ENCODE measurements around the gene CRYL1.

CRYL1 gene

DNA sequence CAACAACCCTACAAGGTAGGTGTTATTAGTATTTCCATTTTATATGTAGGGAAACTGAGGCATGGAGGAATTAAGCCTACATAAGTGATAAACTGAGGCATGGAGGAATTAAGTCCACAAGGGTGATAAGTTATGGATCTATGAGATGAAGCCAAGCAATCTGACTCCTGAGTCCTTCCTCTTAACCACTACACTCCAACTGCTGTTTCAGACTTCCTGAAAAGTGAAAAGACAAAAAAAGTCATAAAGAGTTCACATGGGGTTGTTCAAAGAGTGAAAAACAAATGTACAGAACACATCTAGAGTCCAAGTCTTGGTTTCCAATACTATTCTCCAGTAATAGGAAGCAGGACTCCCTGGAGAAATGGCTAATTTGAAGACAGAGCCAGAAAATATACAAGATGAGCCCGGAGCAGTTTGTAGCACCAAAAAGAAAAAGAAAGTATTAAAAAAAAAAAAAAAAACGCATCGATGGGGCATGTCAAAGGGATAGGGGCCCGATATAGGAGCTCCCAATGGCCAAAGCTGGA is 12.1 kb downstream of the CRYL1 start:
- H3K27ac ChIP-seq = no peak overlapping the region

DNA sequence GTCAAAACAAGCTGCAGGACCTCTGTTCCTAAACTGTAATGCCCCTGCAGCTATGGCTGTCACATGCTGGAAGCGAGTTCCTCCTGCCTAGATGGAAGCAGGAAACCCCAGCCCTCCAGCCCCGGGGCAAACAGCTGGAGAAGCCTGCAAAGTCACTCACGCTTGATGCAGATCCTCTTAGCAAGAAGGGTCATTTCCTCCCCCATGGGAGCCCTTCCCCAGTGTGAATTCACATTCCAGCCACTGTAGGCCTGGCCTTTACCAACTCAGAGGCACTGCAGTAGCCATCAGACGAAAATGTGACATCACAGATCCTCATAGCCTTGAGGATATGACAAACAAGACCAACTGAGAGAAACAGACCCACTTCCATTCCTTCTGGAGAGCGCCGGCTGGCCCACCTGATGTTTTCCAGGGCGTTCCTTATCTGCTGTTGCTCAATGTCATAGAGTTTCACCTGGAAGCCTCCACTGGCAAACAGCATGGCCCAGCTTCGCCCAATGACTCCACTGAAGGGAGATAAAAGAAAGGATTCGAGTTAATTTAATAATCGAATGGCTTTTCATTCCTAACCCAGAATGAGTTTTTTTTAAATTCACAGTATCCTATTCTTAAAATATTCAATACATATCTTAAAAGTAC is 13.5 kb downstream of the CRYL1 start:
- H3K27ac ChIP-seq = no peak overlapping the region
- no peak for TF ChIP-seq ZFX (IDR thresholded peaks at IDR 0.05; ENCODE audit: borderline replicate concordance)
- TF ChIP-seq, protein P1, sequence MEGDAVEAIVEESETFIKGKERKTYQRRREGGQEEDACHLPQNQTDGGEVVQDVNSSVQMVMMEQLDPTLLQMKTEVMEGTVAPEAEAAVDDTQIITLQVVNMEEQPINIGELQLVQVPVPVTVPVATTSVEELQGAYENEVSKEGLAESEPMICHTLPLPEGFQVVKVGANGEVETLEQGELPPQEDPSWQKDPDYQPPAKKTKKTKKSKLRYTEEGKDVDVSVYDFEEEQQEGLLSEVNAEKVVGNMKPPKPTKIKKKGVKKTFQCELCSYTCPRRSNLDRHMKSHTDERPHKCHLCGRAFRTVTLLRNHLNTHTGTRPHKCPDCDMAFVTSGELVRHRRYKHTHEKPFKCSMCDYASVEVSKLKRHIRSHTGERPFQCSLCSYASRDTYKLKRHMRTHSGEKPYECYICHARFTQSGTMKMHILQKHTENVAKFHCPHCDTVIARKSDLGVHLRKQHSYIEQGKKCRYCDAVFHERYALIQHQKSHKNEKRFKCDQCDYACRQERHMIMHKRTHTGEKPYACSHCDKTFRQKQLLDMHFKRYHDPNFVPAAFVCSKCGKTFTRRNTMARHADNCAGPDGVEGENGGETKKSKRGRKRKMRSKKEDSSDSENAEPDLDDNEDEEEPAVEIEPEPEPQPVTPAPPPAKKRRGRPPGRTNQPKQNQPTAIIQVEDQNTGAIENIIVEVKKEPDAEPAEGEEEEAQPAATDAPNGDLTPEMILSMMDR (IDR thresholded peaks at IDR 0.05) = no peak

More for the DNA sequence above, 12.1 kb downstream of the CRYL1 start:
- TF ChIP-seq, protein P1 (IDR thresholded peaks at IDR 0.05) = no peak
- no peak for TF ChIP-seq ZFX (IDR thresholded peaks at IDR 0.05; ENCODE audit: borderline replicate concordance)

GRCh38 chr13:20506696-20507095 is 19.0 kb downstream of the CRYL1 start:
- TF ChIP-seq, protein P1 (IDR thresholded peaks at IDR 0.05) = no peak
- TF ChIP-seq ZFX (IDR thresholded peaks at IDR 0.05; ENCODE audit: borderline replicate concordance) = no peak
- no peak overlapping the region for H3K27ac ChIP-seq

DNA sequence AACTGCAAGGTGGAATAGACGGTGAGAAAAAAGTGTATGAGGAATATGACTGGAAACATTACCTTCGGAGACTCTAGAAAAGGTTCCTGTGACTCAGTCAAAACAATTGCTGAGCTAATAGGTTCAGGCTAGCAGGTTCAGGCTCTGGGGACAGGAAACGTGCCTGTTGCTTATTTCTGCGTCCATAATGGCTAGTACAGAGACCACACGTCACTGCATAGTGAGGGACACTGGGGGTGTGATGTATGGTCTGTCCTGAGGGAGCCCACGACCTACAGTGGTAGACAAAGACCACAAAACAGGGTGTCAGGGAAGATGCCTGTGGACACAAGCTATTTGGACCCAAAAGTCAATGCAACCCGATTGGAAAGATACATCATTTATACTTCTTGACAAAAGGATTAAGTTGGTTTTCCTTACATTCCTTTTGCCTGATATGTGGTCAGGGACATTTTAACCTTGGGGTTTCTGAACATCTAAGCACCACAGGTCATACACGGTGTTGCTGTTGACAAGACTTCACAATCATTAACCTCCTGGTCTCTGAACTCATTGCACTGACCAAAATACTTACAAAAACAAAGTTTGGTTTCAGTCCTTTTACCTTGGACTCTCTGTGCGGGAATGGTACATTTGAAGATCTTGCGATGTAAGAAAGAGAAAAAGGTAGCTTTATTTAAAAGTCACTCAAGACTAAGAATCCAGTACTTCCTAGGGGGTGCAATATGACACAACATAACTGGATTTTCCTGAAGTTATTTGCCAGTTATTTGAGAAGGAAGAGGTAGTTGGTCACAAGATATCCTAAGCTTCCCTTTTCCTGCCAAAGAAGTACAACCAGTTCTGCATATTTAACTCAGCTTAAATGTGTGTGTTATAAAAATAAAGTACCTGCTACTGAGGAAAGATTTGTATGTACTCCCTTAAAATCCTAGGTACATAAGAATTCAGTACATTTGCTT is 20.0 kb downstream of the CRYL1 start:
- H3K27ac ChIP-seq = no peak overlapping the region
- no peak for TF ChIP-seq ZFX (IDR thresholded peaks at IDR 0.05; ENCODE audit: borderline replicate concordance)
- TF ChIP-seq, protein P1 (IDR thresholded peaks at IDR 0.05) = no peak

- H3K27ac ChIP-seq = no peak overlapping the region
- TF ChIP-seq, protein P1 (IDR thresholded peaks at IDR 0.05) = no peak
- no peak for TF ChIP-seq ZFX (IDR thresholded peaks at IDR 0.05; ENCODE audit: borderline replicate concordance)
Measured at GRCh38 chr13:20503088-20504083, 22.3 kb downstream of the CRYL1 start.

GRCh38 chr13:20501592-20501991 is 24.1 kb downstream of the CRYL1 start:
- no peak overlapping the region for H3K27ac ChIP-seq
- TF ChIP-seq ZFX (IDR thresholded peaks at IDR 0.05; ENCODE audit: borderline replicate concordance) = no peak
- TF ChIP-seq, protein P1 (IDR thresholded peaks at IDR 0.05) = no peak
